HG02610 (cell line): ENCODE results near the gene RAB40C.

Experiments
- ATAC-seq: cut with Tn5 transposase; IDR thresholded peaks from one replicate; pipeline ENCODE4 v1.9.1; 2021; ENCODE audit warnings: mild to moderate bottlenecking, moderate library complexity; ENCODE audit not compliant: unreplicated experiment

The RAB40C gene

GRCh38 chr16:642189-643049 is 52.6 kb downstream of the RAB40C start:
- peak; percentile 27 for ATAC-seq

- ATAC-seq, result no peak
Observed at GRCh38 chr16:643050-643368, 53.1 kb downstream of the RAB40C start.

- no peak for ATAC-seq
Observed at GRCh38 chr16:644556-644955, 54.7 kb downstream of the RAB40C start.

GRCh38 chr16:645852-646678 is 56.2 kb downstream of the RAB40C start:
- ATAC-seq, result no peak

- no peak for ATAC-seq
Observed at GRCh38 chr16:646679-647172, 56.9 kb downstream of the RAB40C start.

- no peak for ATAC-seq
Observed at GRCh38 chr16:647173-647902, 57.5 kb downstream of the RAB40C start.

- ATAC-seq, result no peak
Observed at GRCh38 chr16:648071-648780, 58.4 kb downstream of the RAB40C start.

- ATAC-seq, result peak; percentile 74
Observed at GRCh38 chr16:648781-649589, 59.1 kb downstream of the RAB40C start, which contains the start of gene WDR90. Gene WDR90, plus strand, starts transcription at chr16:649365. Its CDS starts 52 bp downstream, at chr16:649417.

- no peak for ATAC-seq
Observed at GRCh38 chr16:649631-650030, 59.8 kb downstream of the RAB40C start.

- ATAC-seq, result no peak
Observed at GRCh38 chr16:651844-652243, 62.0 kb downstream of the RAB40C start.

GRCh38 chr16:652454-653305 is 62.8 kb downstream of the RAB40C start:
- no peak for ATAC-seq

GRCh38 chr16:654034-654433 is 64.2 kb downstream of the RAB40C start:
- ATAC-seq, result no peak

- ATAC-seq, result no peak
Observed at GRCh38 chr16:657487-657886, 67.6 kb downstream of the RAB40C start.

GRCh38 chr16:658679-659571 is 69.1 kb downstream of the RAB40C start:
- ATAC-seq, result no peak

GRCh38 chr16:659618-660017 is 69.8 kb downstream of the RAB40C start:
- ATAC-seq, result no peak

- no peak for ATAC-seq
Observed at GRCh38 chr16:660132-660458, 70.2 kb downstream of the RAB40C start.

GRCh38 chr16:660459-661183 is 70.8 kb downstream of the RAB40C start:
- ATAC-seq, result no peak
